ENCODE data around the gene TAB2.

Gene TAB2

GRCh38 chr6:149397384-149397783 lies 79.9 kb downstream of the TAB2 start:
- no peak for DNase-seq (ENCODE audit: extremely low spot score, insufficient read length, low read depth)
- no peak for FAIRE-seq

- no peak for FAIRE-seq
- no peak for DNase-seq (ENCODE audit: extremely low spot score, insufficient read length, low read depth)
Observed at GRCh38 chr6:149400050-149400449, 82.5 kb downstream of the TAB2 start, which contains the start of gene SUMO4. TSS of gene SUMO4 (plus strand) at chr6:149400262. CDS start at chr6:149400392, 130 bp downstream.

- FAIRE-seq, result no peak
- no peak for DNase-seq (ENCODE audit: extremely low spot score, insufficient read length, low read depth)
Observed at GRCh38 chr6:149403534-149403933, 86.0 kb downstream of the TAB2 start.

- DNase-seq (ENCODE audit: extremely low spot score, insufficient read length, low read depth), result no peak
- no peak for FAIRE-seq
Observed at GRCh38 chr6:149405823-149406765, 88.6 kb downstream of the TAB2 start.

GRCh38 chr6:149409617-149410016 lies 92.1 kb downstream of the TAB2 start:
- no peak for DNase-seq (ENCODE audit: extremely low spot score, insufficient read length, low read depth)
- FAIRE-seq, result peak; percentile 21

- no peak for FAIRE-seq
- no peak for DNase-seq (ENCODE audit: extremely low spot score, insufficient read length, low read depth)
Observed at GRCh38 chr6:149410557-149410956, 93.0 kb downstream of the TAB2 start.

- DNase-seq (ENCODE audit: extremely low spot score, insufficient read length, low read depth), result no peak
Observed at GRCh38 chr6:149414009-149414408, 96.5 kb downstream of the TAB2 start.

GRCh38 chr6:149414821-149415220 lies 97.3 kb downstream of the TAB2 start:
- DNase-seq (ENCODE audit: extremely low spot score, insufficient read length, low read depth), result no peak
- no peak for FAIRE-seq

More at GRCh38 chr6:149414009-149414408, 96.5 kb downstream of the TAB2 start:
- no peak for FAIRE-seq

- no peak for DNase-seq (ENCODE audit: extremely low spot score, insufficient read length, low read depth)
- FAIRE-seq, result no peak
Observed at GRCh38 chr6:149419696-149420404, 102.3 kb downstream of the TAB2 start.

- DNase-seq (ENCODE audit: extremely low spot score, insufficient read length, low read depth), result no peak
- no peak for FAIRE-seq
Observed at GRCh38 chr6:149421132-149421531, 103.6 kb downstream of the TAB2 start.

- DNase-seq (ENCODE audit: extremely low spot score, insufficient read length, low read depth), result no peak
Observed at GRCh38 chr6:149422581-149422980, 105.1 kb downstream of the TAB2 start.

GRCh38 chr6:149423964-149424440 lies 106.5 kb downstream of the TAB2 start:
- DNase-seq (ENCODE audit: extremely low spot score, insufficient read length, low read depth), result no peak
- no peak for FAIRE-seq

More at GRCh38 chr6:149422581-149422980, 105.1 kb downstream of the TAB2 start:
- FAIRE-seq, result no peak

GRCh38 chr6:149425224-149425623 lies 107.7 kb downstream of the TAB2 start:
- FAIRE-seq (no peak), DNase-seq (ENCODE audit: extremely low spot score, insufficient read length, low read depth) (no peak)

- FAIRE-seq (no peak), DNase-seq (ENCODE audit: extremely low spot score, insufficient read length, low read depth) (no peak)
Observed at GRCh38 chr6:149425754-149426153, 108.2 kb downstream of the TAB2 start.

GRCh38 chr6:149428606-149429005 lies 111.1 kb downstream of the TAB2 start:
- FAIRE-seq, result no peak
- no peak for DNase-seq (ENCODE audit: extremely low spot score, insufficient read length, low read depth)

GRCh38 chr6:149429427-149430360 lies 112.2 kb downstream of the TAB2 start:
- DNase-seq (ENCODE audit: extremely low spot score, insufficient read length, low read depth), result no peak
- no peak for FAIRE-seq

GRCh38 chr6:149431905-149432775 lies 114.6 kb downstream of the TAB2 start:
- FAIRE-seq (peak; percentile 95), DNase-seq (ENCODE audit: extremely low spot score, insufficient read length, low read depth) (peak; percentile 73)

GRCh38 chr6:149433405-149433804 lies 115.9 kb downstream of the TAB2 start:
- DNase-seq (ENCODE audit: extremely low spot score, insufficient read length, low read depth) (no peak), FAIRE-seq (no peak)

GRCh38 chr6:149433881-149434280 lies 116.4 kb downstream of the TAB2 start:
- no peak for FAIRE-seq
- DNase-seq (ENCODE audit: extremely low spot score, insufficient read length, low read depth), result no peak
